Endothelial cell of umbilical vein (primary cell): Measurements from ENCODE around the gene ADAT3.

Source experiments
- CTCF ChIP-seq, 2 donors: IDR thresholded peaks; 1 replicate in 1 of 2; 2 replicates in 1 of 2; pipeline ENCODE4 v1.5.1; 2011; ENCODE audit warnings: low read length in 2 of 2, mild to moderate bottlenecking in 2 of 2, moderate library complexity in 2 of 2, control low read depth in 1 of 2, inconsistent platforms in 1 of 2, low read depth in 1 of 2; ENCODE audit not compliant: insufficient read depth in 1 of 2; ENCODE audit errors: extremely low read depth in 1 of 2
- EZH2 ChIP-seq: IDR thresholded peaks from 2 replicates; pipeline ENCODE4 v1.6.1; 2012; ENCODE audit warnings: borderline replicate concordance, low read depth, mild to moderate bottlenecking, moderate library complexity, low read length, inconsistent platforms; ENCODE audit not compliant: severe bottlenecking
- JUN ChIP-seq: IDR thresholded peaks from 2 replicates; pipeline ENCODE4 v1.6.1; 2011; ENCODE audit warnings: borderline replicate concordance, low read depth; ENCODE audit not compliant: insufficient read length, insufficient read depth
- MAX ChIP-seq: IDR thresholded peaks from 2 replicates; pipeline ENCODE4 v1.6.1; 2011; ENCODE audit not compliant: insufficient read depth, insufficient read length
- MYC ChIP-seq: IDR thresholded peaks from one replicate; pipeline ENCODE4 v1.6.1; 2011; ENCODE audit warnings: mild to moderate bottlenecking, low read depth, low read length
- POLR2A ChIP-seq: IDR thresholded peaks from 2 replicates; pipeline ENCODE4 v1.6.1; 2012; ENCODE audit warnings: low read depth, mild to moderate bottlenecking, control low read depth, low read length
- POLR2AphosphoS5 ChIP-seq: IDR thresholded peaks from 2 replicates; pipeline ENCODE4 v1.6.1; 2012; ENCODE audit warnings: low read depth, mild to moderate bottlenecking, control low read depth, low read length, moderate library complexity; ENCODE audit not compliant: insufficient read depth

- TF ChIP-seq CTCF (IDR thresholded peaks at IDR 0.05; ENCODE audit: extremely low read depth in 1 of 2, insufficient read depth in 1 of 2, low read depth in 1 of 2, low read length in 2 of 2) (no peak), MYC (no peak), EZH2 (no peak), POLR2A (no peak), POLR2AphosphoS5 (no peak), JUN (no peak), MAX (no peak)
These were observed 7.7 kb downstream of the ADAT3 start for GRCh38 chr19:1912760-1913505.
